ENCODE results near the gene XRCC3. TPM values are rescaled to one million over a fixed set of nuclear protein-coding genes. Genes with fewer than 3 reads are reported as not detected.

XRCC3 gene
- total RNA-seq, 1 experiment from 2014 or later: 46.7 TPM

DNA sequence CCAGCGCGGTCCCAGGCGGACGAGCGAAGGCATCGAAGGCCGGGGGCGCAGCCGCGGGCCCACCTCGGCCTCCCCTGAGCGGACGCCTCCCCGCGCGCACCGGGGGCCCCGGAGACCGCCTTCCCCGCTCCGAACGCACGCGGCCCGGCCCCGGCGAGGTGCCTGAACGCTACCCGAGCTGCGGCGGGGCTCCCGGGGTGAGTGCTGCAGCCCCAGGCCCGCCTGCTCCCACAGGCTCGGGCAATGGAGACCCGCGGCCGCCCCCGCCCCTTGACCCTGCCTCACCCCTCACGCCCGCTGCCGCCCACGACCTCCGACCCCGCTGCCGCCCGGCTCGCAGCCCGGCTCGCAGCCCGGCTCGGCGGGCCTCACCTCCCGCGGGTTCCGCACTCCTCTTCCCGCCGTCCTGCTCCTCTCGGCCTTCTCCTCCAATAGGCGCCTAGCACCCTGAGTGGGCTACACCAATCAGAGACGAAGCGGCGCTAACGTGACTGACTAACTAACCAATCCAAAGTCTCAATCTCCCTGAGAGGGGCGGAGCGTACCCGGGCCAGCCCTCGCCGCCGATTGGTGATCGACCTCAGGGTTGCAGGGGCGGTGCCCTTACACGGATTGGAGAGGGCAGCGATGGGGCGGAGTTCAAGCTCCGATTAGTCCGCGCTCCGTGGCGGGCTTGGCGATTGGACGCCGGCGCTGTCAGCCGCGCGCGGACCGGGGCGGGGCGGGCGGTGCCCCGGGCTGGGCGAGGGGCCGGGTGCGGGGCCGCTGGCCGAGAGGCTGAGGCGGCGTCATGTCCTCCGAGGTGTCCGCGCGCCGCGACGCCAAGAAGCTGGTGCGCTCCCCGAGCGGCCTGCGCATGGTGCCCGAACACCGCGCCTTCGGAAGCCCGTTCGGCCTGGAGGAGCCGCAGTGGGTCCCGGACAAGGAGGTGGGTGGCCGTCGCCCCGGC is at the start of gene XRCC3, which contains the start of gene ZFYVE21 (continued):
- TF ChIP-seq, protein P1, sequence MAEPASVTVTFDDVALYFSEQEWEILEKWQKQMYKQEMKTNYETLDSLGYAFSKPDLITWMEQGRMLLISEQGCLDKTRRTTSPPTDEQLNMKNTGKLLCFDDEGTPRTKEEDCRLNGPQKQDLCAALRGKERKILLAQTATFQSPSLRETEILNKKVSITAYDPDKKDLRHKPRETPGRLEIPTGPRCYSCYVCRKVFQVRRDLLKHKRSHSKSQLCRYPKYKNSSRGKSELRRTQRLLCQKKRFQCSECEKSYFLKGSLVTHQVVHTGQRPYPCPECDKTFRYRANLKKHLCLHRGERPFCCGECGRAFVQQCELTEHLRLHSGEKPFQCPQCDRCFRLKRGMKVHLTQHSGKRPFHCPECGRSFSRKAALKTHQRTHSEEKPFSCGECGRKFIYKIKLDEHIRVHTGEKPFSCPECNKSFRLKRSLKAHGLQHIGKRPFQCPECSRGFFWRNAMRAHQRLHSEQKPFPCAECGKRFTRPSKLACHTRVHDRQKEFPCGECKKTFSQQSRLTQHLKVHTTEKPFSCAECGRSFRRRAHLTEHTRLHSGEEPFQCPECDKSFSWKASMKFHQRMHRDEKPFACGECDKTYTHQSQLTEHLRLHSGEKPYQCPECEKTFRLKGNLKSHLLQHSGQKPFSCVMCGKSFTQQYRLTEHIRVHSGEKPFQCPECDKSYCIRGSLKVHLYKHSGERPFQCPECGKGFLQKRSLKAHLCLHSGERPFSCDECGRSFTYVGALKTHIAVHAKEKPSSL (CRISPR knock-in tag; conservative IDR thresholded peaks at IDR 0.05): no peak
- TF ChIP-seq EMX1 (CRISPR knock-in tag; IDR thresholded peaks at IDR 0.05) (no peak), GABPB1 (CRISPR knock-in tag; IDR thresholded peaks at IDR 0.05) (peak; percentile 24; the same call in 1 of the 2 replicates), TEAD1 (CRISPR knock-in tag; IDR thresholded peaks at IDR 0.05) (peak; percentile 72), NR3C1 (CRISPR knock-in tag; conservative IDR thresholded peaks at IDR 0.05; ENCODE audit: low read depth) (0 out of 2 replicates have a peak, but pooled peaks have one; percentile 16), NR2C2 (CRISPR knock-in tag; IDR thresholded peaks at IDR 0.05) (0 out of 2 replicates have a peak, but pooled peaks have one; percentile 14), OVOL2 (CRISPR knock-in tag; IDR thresholded peaks at IDR 0.05; ENCODE audit: borderline replicate concordance) (no peak), FOXJ3 (CRISPR knock-in tag; IDR thresholded peaks at IDR 0.05; ENCODE audit: borderline replicate concordance) (no peak), SP1 (CRISPR knock-in tag; conservative IDR thresholded peaks at IDR 0.05) (peak; percentile 96), ZNF416 (CRISPR knock-in tag; IDR thresholded peaks at IDR 0.05) (peak; percentile 90), NFATC4 (CRISPR knock-in tag; IDR thresholded peaks at IDR 0.05) (no peak), CREM (CRISPR knock-in tag; IDR thresholded peaks at IDR 0.05) (0 out of 2 replicates have a peak, but pooled peaks have one; percentile 29), TEAD4 (CRISPR knock-in tag; IDR thresholded peaks at IDR 0.05) (no peak; the same call in 1 of the 2 replicates), ZBTB21 (CRISPR knock-in tag; IDR thresholded peaks at IDR 0.05; ENCODE audit: borderline replicate concordance) (no peak), MXD4 (CRISPR knock-in tag; IDR thresholded peaks at IDR 0.05; ENCODE audit: borderline replicate concordance) (no peak), RORB (CRISPR knock-in tag; IDR thresholded peaks at IDR 0.05) (no peak), ZNF121 (CRISPR knock-in tag; IDR thresholded peaks at IDR 0.05) (no peak), SMAD4 (CRISPR knock-in tag; IDR thresholded peaks at IDR 0.05) (no peak), RELA (CRISPR knock-in tag; IDR thresholded peaks at IDR 0.05; ENCODE audit: borderline replicate concordance) (peak; percentile 53), TCF7 (CRISPR knock-in tag; IDR thresholded peaks at IDR 0.05; ENCODE audit: low read depth) (0 out of 2 replicates have a peak, but pooled peaks have one; percentile 52)
- TF ChIP-seq, protein P2, sequence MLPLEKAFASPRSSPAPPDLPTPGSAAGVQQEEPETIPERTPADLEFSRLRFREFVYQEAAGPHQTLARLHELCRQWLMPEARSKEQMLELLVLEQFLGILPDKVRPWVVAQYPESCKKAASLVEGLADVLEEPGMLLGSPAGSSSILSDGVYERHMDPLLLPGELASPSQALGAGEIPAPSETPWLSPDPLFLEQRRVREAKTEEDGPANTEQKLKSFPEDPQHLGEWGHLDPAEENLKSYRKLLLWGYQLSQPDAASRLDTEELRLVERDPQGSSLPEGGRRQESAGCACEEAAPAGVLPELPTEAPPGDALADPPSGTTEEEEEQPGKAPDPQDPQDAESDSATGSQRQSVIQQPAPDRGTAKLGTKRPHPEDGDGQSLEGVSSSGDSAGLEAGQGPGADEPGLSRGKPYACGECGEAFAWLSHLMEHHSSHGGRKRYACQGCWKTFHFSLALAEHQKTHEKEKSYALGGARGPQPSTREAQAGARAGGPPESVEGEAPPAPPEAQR (CRISPR knock-in tag; IDR thresholded peaks at IDR 0.05): no peak
- TF ChIP-seq, protein P3, sequence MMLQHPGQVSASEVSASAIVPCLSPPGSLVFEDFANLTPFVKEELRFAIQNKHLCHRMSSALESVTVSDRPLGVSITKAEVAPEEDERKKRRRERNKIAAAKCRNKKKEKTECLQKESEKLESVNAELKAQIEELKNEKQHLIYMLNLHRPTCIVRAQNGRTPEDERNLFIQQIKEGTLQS (CRISPR knock-in tag; conservative IDR thresholded peaks at IDR 0.05): no peak
- TF ChIP-seq, protein P4, sequence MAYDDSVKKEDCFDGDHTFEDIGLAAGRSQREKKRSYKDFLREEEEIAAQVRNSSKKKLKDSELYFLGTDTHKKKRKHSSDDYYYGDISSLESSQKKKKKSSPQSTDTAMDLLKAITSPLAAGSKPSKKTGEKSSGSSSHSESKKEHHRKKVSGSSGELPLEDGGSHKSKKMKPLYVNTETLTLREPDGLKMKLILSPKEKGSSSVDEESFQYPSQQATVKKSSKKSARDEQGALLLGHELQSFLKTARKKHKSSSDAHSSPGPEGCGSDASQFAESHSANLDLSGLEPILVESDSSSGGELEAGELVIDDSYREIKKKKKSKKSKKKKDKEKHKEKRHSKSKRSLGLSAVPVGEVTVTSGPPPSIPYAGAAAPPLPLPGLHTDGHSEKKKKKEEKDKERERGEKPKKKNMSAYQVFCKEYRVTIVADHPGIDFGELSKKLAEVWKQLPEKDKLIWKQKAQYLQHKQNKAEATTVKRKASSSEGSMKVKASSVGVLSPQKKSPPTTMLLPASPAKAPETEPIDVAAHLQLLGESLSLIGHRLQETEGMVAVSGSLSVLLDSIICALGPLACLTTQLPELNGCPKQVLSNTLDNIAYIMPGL (CRISPR knock-in tag; IDR thresholded peaks at IDR 0.05): peak; percentile 32
- TF ChIP-seq, protein P5, sequence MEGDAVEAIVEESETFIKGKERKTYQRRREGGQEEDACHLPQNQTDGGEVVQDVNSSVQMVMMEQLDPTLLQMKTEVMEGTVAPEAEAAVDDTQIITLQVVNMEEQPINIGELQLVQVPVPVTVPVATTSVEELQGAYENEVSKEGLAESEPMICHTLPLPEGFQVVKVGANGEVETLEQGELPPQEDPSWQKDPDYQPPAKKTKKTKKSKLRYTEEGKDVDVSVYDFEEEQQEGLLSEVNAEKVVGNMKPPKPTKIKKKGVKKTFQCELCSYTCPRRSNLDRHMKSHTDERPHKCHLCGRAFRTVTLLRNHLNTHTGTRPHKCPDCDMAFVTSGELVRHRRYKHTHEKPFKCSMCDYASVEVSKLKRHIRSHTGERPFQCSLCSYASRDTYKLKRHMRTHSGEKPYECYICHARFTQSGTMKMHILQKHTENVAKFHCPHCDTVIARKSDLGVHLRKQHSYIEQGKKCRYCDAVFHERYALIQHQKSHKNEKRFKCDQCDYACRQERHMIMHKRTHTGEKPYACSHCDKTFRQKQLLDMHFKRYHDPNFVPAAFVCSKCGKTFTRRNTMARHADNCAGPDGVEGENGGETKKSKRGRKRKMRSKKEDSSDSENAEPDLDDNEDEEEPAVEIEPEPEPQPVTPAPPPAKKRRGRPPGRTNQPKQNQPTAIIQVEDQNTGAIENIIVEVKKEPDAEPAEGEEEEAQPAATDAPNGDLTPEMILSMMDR (IDR thresholded peaks at IDR 0.05): no peak
- TF ChIP-seq, protein P6, sequence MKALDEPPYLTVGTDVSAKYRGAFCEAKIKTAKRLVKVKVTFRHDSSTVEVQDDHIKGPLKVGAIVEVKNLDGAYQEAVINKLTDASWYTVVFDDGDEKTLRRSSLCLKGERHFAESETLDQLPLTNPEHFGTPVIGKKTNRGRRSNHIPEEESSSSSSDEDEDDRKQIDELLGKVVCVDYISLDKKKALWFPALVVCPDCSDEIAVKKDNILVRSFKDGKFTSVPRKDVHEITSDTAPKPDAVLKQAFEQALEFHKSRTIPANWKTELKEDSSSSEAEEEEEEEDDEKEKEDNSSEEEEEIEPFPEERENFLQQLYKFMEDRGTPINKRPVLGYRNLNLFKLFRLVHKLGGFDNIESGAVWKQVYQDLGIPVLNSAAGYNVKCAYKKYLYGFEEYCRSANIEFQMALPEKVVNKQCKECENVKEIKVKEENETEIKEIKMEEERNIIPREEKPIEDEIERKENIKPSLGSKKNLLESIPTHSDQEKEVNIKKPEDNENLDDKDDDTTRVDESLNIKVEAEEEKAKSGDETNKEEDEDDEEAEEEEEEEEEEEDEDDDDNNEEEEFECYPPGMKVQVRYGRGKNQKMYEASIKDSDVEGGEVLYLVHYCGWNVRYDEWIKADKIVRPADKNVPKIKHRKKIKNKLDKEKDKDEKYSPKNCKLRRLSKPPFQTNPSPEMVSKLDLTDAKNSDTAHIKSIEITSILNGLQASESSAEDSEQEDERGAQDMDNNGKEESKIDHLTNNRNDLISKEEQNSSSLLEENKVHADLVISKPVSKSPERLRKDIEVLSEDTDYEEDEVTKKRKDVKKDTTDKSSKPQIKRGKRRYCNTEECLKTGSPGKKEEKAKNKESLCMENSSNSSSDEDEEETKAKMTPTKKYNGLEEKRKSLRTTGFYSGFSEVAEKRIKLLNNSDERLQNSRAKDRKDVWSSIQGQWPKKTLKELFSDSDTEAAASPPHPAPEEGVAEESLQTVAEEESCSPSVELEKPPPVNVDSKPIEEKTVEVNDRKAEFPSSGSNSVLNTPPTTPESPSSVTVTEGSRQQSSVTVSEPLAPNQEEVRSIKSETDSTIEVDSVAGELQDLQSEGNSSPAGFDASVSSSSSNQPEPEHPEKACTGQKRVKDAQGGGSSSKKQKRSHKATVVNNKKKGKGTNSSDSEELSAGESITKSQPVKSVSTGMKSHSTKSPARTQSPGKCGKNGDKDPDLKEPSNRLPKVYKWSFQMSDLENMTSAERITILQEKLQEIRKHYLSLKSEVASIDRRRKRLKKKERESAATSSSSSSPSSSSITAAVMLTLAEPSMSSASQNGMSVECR (CRISPR knock-in tag; IDR thresholded peaks at IDR 0.05; ENCODE audit: borderline replicate concordance): peak; percentile 49; the same call in 1 of the 2 replicates
- TF ChIP-seq, protein P7, sequence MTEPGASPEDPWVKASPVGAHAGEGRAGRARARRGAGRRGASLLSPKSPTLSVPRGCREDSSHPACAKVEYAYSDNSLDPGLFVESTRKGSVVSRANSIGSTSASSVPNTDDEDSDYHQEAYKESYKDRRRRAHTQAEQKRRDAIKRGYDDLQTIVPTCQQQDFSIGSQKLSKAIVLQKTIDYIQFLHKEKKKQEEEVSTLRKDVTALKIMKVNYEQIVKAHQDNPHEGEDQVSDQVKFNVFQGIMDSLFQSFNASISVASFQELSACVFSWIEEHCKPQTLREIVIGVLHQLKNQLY (CRISPR knock-in tag; IDR thresholded peaks at IDR 0.05): no peak

Measured in WTC11 (cell line).